Ovary (tissue), 3 donors: ENCODE results near the gene RAD52.

ENCODE experiments used
- EP300 ChIP-seq: sonication (generic); formaldehyde crosslinking; IDR thresholded peaks from one replicate; pipeline ENCODE4 v1.6.1; 2017; ENCODE audit warnings: antibody characterized with exemption
- POLR2A ChIP-seq: fragments of 450-650 bp; IDR thresholded peaks from one replicate; pipeline ENCODE4 v1.6.1; 2017; ENCODE audit warnings: antibody characterized with exemption, mild to moderate bottlenecking, moderate library complexity
- TF ChIP-seq, protein P1 (sequence below), 3 donors: fragments of 450-650 bp in 2 of 3; fragments of 200-600 bp in 1 of 3; IDR thresholded peaks; one replicate each; pipeline versions ENCODE4 v1.5.1 to v1.8.0; 2016 to 2022; ENCODE audit warnings: antibody characterized with exemption in 3 of 3, mild to moderate bottlenecking in 1 of 3
- donor health status: DM: no; HTN: no; CAD: no.

DNA sequence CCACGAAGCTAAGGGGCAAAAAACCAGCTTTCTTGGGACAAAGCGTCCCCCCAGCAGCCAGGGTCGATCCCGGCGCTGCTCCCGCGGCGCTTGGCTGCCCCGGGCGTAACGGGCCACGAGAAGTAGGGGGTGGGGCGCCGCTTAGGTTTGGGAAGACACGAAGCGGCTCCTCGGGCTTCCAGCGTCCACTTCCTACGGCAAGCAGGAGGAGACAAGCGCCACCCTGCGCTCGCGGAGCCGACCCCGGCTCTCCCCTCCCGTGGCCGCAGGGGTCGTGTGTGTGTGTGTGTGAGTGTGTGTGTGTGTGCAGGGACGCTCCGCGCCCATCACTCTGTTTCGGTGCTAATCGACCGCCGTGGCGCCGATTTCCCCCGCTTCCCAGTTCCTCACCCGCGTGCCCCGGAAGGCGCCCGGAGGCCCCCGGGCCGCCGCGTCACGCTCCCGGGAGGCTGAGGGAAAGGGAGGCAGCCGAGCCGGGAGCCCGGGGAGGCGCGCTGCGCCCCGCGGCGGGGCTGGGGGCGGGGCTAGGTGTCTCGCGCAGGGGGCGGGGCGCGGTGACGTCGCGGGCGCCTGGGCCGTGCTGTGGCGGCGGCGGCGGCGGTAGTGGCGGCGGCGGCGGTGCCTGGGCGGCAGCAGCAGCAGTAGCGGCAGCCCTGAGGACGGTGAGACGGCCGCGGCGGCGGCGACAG, 41.3 kb upstream of the RAD52 start, which contains the start of gene ERC1:
- TF ChIP-seq, protein P1, sequence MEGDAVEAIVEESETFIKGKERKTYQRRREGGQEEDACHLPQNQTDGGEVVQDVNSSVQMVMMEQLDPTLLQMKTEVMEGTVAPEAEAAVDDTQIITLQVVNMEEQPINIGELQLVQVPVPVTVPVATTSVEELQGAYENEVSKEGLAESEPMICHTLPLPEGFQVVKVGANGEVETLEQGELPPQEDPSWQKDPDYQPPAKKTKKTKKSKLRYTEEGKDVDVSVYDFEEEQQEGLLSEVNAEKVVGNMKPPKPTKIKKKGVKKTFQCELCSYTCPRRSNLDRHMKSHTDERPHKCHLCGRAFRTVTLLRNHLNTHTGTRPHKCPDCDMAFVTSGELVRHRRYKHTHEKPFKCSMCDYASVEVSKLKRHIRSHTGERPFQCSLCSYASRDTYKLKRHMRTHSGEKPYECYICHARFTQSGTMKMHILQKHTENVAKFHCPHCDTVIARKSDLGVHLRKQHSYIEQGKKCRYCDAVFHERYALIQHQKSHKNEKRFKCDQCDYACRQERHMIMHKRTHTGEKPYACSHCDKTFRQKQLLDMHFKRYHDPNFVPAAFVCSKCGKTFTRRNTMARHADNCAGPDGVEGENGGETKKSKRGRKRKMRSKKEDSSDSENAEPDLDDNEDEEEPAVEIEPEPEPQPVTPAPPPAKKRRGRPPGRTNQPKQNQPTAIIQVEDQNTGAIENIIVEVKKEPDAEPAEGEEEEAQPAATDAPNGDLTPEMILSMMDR (IDR thresholded peaks at IDR 0.05), result peak in 2 of 3 donors; percentile 22 to 31
- TF ChIP-seq POLR2A, result peak; percentile 67
- no peak for TF ChIP-seq EP300
